Measurements from ENCODE around the gene WAPL.

WAPL gene

GRCh38 chr10:86524225-86524962 lies 2.8 kb upstream of the WAPL start:
- DNase-seq, result no peak

- peak; percentile 22 for DNase-seq
Measured at GRCh38 chr10:86523348-86523747, 1.8 kb upstream of the WAPL start.

GRCh38 chr10:86522510-86522855 lies 891 bp upstream of the WAPL start:
- peak; percentile 45 for DNase-seq

GRCh38 chr10:86520871-86521677 lies 518 bp downstream of the WAPL start:
- DNase-seq, result peak; percentile 72

GRCh38 chr10:86518781-86519180 lies 2.8 kb downstream of the WAPL start:
- DNase-seq, result no peak

- DNase-seq, result no peak
Measured at GRCh38 chr10:86512137-86512536, 9.5 kb downstream of the WAPL start.

- DNase-seq, result no peak
Measured at GRCh38 chr10:86511027-86511865, 10.3 kb downstream of the WAPL start.

GRCh38 chr10:86509145-86509544 lies 12.4 kb downstream of the WAPL start:
- no peak for DNase-seq

- DNase-seq, result no peak
Measured at GRCh38 chr10:86508217-86508616, 13.4 kb downstream of the WAPL start.

GRCh38 chr10:86506499-86506898 lies 15.1 kb downstream of the WAPL start:
- DNase-seq, result no peak

GRCh38 chr10:86506062-86506461 lies 15.5 kb downstream of the WAPL start:
- DNase-seq, result no peak

- no peak for DNase-seq
Measured at GRCh38 chr10:86504510-86504909, 17.1 kb downstream of the WAPL start.

GRCh38 chr10:86500846-86501245 lies 20.7 kb downstream of the WAPL start:
- DNase-seq, result no peak

- no peak for DNase-seq
Measured at GRCh38 chr10:86498598-86498997, 23.0 kb downstream of the WAPL start.

GRCh38 chr10:86497621-86498020 lies 24.0 kb downstream of the WAPL start:
- DNase-seq, result no peak

GRCh38 chr10:86489960-86490612 lies 31.5 kb downstream of the WAPL start:
- no peak for DNase-seq

GRCh38 chr10:86489071-86489810 lies 32.4 kb downstream of the WAPL start:
- DNase-seq, result no peak

GRCh38 chr10:86486856-86487255 lies 34.7 kb downstream of the WAPL start:
- DNase-seq, result no peak

GRCh38 chr10:86483664-86484063 lies 37.9 kb downstream of the WAPL start:
- no peak for DNase-seq

- peak; percentile 72 for DNase-seq
Measured at GRCh38 chr10:86481761-86482160, 39.8 kb downstream of the WAPL start.

GRCh38 chr10:86480571-86480970 lies 41.0 kb downstream of the WAPL start:
- no peak for DNase-seq

GRCh38 chr10:86472061-86472460 lies 49.5 kb downstream of the WAPL start:
- peak; percentile 11 for DNase-seq

All from DMS53 (cell line).